Fibroblast of pulmonary artery (primary cell): ENCODE results near the gene STYX.
"Not testable (repeated sequence)": the region's sequence is repeated elsewhere in the genome, so short reads cannot be mapped to it uniquely, and the experiment has no call there.

Experiments used
- DNase-seq: peaks from one replicate; pipeline ENCODE4 v3.0.0-alpha.2; 2010; ENCODE audit warnings: low read depth
- H3K4me3 ChIP-seq: replicated peaks from 2 replicates; pipeline ENCODE4 v1.5.1; 2011; ENCODE audit warnings: low read depth, mild to moderate bottlenecking, control low read depth, low read length, moderate library complexity
- CTCF ChIP-seq: IDR thresholded peaks from 2 replicates; pipeline ENCODE4 v1.5.1; 2011; ENCODE audit warnings: mild to moderate bottlenecking, control low read depth, low read length, inconsistent platforms; ENCODE audit errors: missing control alignments

Gene STYX

GRCh38 chr14:52740751-52741150 lies 10.8 kb downstream of the STYX start:
- peak; percentile 10 for DNase-seq
- TF ChIP-seq CTCF, result no peak
- no peak overlapping the region for H3K4me3 ChIP-seq

- no peak for TF ChIP-seq CTCF
- H3K4me3 ChIP-seq, result no peak overlapping the region
- DNase-seq, result no peak
Measured at GRCh38 chr14:52741865-52742264, 11.9 kb downstream of the STYX start.

- no peak for TF ChIP-seq CTCF
- no peak overlapping the region for H3K4me3 ChIP-seq
- DNase-seq, result no peak
Measured at GRCh38 chr14:52748647-52749292, 18.8 kb downstream of the STYX start.

GRCh38 chr14:52755607-52756316 lies 25.8 kb downstream of the STYX start:
- TF ChIP-seq CTCF, result no peak
- DNase-seq, result no peak
- H3K4me3 ChIP-seq, result no peak overlapping the region

- no peak for DNase-seq
- H3K4me3 ChIP-seq, result no peak overlapping the region
- TF ChIP-seq CTCF, result no peak
Measured at GRCh38 chr14:52759145-52759544, 29.2 kb downstream of the STYX start.

GRCh38 chr14:52762923-52763322 lies 33.0 kb downstream of the STYX start:
- not testable (repeated sequence) for DNase-seq, H3K4me3 ChIP-seq

- no peak for TF ChIP-seq CTCF
- no peak for DNase-seq
- no peak overlapping the region for H3K4me3 ChIP-seq
Measured at GRCh38 chr14:52767058-52767833, 37.3 kb downstream of the STYX start.
